WTC11 (cell line): ENCODE data around the gene CCDC112. TPM values are rescaled to one million over a fixed set of nuclear protein-coding genes. Genes with fewer than 3 reads are reported as not detected.

ENCODE experiments used
- ATAC-seq: fragments of 200-7000 bp; cut with Tn5 transposase; 2 replicates; pipeline ENCODE4 v1.10.0; 2021; ENCODE audit warnings: mild to moderate bottlenecking, moderate library complexity
- CTCF ChIA-PET: fragments of 300-600 bp; sonication (Branson Sonifier 250); formaldehyde crosslinking; loops from one replicate; lab custom pipeline; 2021; ENCODE audit warnings: antibody characterized with exemption; lab: Charles Lee
- POLR2A ChIA-PET: fragments of 350-600 bp; sonication (Branson Sonifier 250); formaldehyde crosslinking; loops from one replicate; lab custom pipeline; 2021; ENCODE audit warnings: antibody characterized with exemption; lab: Charles Lee
- DNase-seq: peaks from one replicate; pipeline ENCODE4 v3.0.0; 2021; ENCODE audit warnings: low spot score
- H3K27ac Mint-ChIP-seq: 2 replicates; pipeline ENCODE4 v1.8.0; 2021; ENCODE audit warnings: mixed read lengths
- H3K27me3 Mint-ChIP-seq: 2 replicates; pipeline ENCODE4 v1.8.0; 2021; ENCODE audit warnings: low read depth, mild to moderate bottlenecking, moderate library complexity, mixed read lengths
- H3K36me3 Mint-ChIP-seq: 2 replicates; pipeline ENCODE4 v1.8.0; 2021; ENCODE audit warnings: mixed read lengths
- H3K4me1 Mint-ChIP-seq: 2 replicates; pipeline ENCODE4 v1.8.0; 2022; ENCODE audit warnings: mixed read lengths
- H3K4me3 Mint-ChIP-seq: 2 replicates; pipeline ENCODE4 v1.8.0; 2021; ENCODE audit warnings: mild to moderate bottlenecking, moderate library complexity, mixed read lengths
- H3K9me3 Mint-ChIP-seq: 2 replicates; pipeline ENCODE4 v1.8.0; 2021; ENCODE audit warnings: mixed read lengths
- ETV6 ChIP-seq: sonication (generic); formaldehyde crosslinking; IDR thresholded peaks from 2 replicates; pipeline ENCODE4 v1.8.1; 2022; ENCODE audit warnings: mild to moderate bottlenecking, missing genetic modification reagents
- FOXJ3 ChIP-seq: sonication (generic); formaldehyde crosslinking; IDR thresholded peaks from 2 replicates; pipeline ENCODE4 v1.9.0; 2021; ENCODE audit warnings: missing genetic modification reagents, mild to moderate bottlenecking, borderline replicate concordance
- HMGA2 ChIP-seq: fragments of 250-450 bp; sonication (Bioruptor Pico); IDR thresholded peaks from 2 replicates; pipeline ENCODE4 v1.4.0; 2021; ENCODE audit warnings: mild to moderate bottlenecking, moderate library complexity
- JAZF1 ChIP-seq: fragments of 250-450 bp; sonication (Bioruptor Pico); IDR thresholded peaks from 2 replicates; pipeline ENCODE4 v1.9.0; 2021; ENCODE audit warnings: moderate library complexity, mild to moderate bottlenecking, inconsistent platforms
- JUN ChIP-seq: sonication (generic); formaldehyde crosslinking; IDR thresholded peaks from 2 replicates; pipeline ENCODE4 v1.8.0; 2023; ENCODE audit warnings: mild to moderate bottlenecking, missing genetic modification reagents
- OVOL2 ChIP-seq: fragments of 250-450 bp; sonication (Bioruptor Pico); IDR thresholded peaks from 2 replicates; pipeline ENCODE4 v1.9.0; 2021; ENCODE audit warnings: mild to moderate bottlenecking, borderline replicate concordance
- SMAD4 ChIP-seq: sonication (generic); formaldehyde crosslinking; IDR thresholded peaks from 2 replicates; pipeline ENCODE4 v1.8.0; 2022; ENCODE audit warnings: mild to moderate bottlenecking, missing genetic modification reagents
- TCF7 ChIP-seq: sonication (generic); formaldehyde crosslinking; IDR thresholded peaks from 2 replicates; pipeline ENCODE4 v1.8.0; 2022; ENCODE audit warnings: mild to moderate bottlenecking, low read depth, missing genetic modification reagents, moderate library complexity
- ZNF121 ChIP-seq: sonication (generic); formaldehyde crosslinking; IDR thresholded peaks from 2 replicates; pipeline ENCODE4 v1.8.0; 2023; ENCODE audit warnings: missing genetic modification reagents
- ZNF671 ChIP-seq: fragments of 250-450 bp; sonication (Bioruptor Pico); IDR thresholded peaks from 2 replicates; pipeline ENCODE4 v1.8.0; 2021; ENCODE audit warnings: mild to moderate bottlenecking
- total RNA-seq: library from RNA; stranded (reverse); gene quantifications from 3 replicates; pipeline ENCODE4 v1.2.3, GENCODE V29; 2021
- TF ChIP-seq, protein P1 (sequence below): fragments of 250-450 bp; sonication (Bioruptor Pico); IDR thresholded peaks from 2 replicates; pipeline ENCODE4 v1.9.0; 2021; ENCODE audit warnings: mild to moderate bottlenecking
- TF ChIP-seq, protein P2 (sequence below): sonication (generic); formaldehyde crosslinking; conservative IDR thresholded peaks from 2 replicates; pipeline ENCODE4 v1.8.1; 2023; ENCODE audit warnings: mild to moderate bottlenecking, low read depth, missing genetic modification reagents, moderate library complexity
- TF ChIP-seq, protein P3 (sequence below): sonication (generic); formaldehyde crosslinking; IDR thresholded peaks from 2 replicates; pipeline ENCODE4 v1.8.0; 2023; ENCODE audit warnings: missing genetic modification reagents, mild to moderate bottlenecking, borderline replicate concordance
- TF ChIP-seq, protein P4 (sequence below): sonication (generic); formaldehyde crosslinking; IDR thresholded peaks from 2 replicates; pipeline ENCODE4 v1.8.0; 2022; ENCODE audit warnings: missing genetic modification reagents
- TF ChIP-seq, protein P5 (sequence below): sonication (generic); formaldehyde crosslinking; IDR thresholded peaks from 2 replicates; pipeline ENCODE4 v1.8.1; 2023; ENCODE audit warnings: mild to moderate bottlenecking, missing genetic modification reagents, moderate library complexity

The CCDC112 gene
- total RNA-seq, 1 experiment from 2014 or later: 12.2 TPM

DNA sequence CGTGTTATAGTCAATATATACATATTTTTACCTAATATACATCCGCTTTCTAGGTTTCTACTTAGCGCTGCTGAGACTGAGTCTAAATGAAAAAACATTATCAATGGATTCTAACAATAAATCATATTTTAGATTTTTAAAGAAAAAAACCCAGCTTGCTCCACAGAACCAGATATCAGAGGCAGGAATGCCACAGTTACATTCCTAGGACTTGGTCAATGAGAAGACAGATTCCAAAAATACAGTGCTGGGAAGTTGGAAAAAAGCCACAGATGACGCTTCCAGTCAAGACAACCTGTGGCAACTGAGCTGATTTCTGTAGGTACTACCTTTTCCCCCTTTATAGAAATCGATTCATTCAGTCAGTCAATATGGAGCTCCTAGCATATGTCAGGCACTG is 577 bp upstream of the CCDC112 start:
- TF ChIP-seq OVOL2 (CRISPR knock-in tag) (no peak), JUN (no peak), ZNF671 (CRISPR knock-in tag) (no peak), JAZF1 (CRISPR knock-in tag) (no peak), SMAD4 (CRISPR knock-in tag) (no peak), FOXJ3 (no peak), HMGA2 (CRISPR knock-in tag) (no peak), ETV6 (CRISPR knock-in tag) (no peak), TCF7 (CRISPR knock-in tag) (no peak), ZNF121 (CRISPR knock-in tag) (no peak)
- TF ChIP-seq, protein P1, sequence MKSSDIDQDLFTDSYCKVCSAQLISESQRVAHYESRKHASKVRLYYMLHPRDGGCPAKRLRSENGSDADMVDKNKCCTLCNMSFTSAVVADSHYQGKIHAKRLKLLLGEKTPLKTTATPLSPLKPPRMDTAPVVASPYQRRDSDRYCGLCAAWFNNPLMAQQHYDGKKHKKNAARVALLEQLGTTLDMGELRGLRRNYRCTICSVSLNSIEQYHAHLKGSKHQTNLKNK (CRISPR knock-in tag): no peak
- TF ChIP-seq, protein P2, sequence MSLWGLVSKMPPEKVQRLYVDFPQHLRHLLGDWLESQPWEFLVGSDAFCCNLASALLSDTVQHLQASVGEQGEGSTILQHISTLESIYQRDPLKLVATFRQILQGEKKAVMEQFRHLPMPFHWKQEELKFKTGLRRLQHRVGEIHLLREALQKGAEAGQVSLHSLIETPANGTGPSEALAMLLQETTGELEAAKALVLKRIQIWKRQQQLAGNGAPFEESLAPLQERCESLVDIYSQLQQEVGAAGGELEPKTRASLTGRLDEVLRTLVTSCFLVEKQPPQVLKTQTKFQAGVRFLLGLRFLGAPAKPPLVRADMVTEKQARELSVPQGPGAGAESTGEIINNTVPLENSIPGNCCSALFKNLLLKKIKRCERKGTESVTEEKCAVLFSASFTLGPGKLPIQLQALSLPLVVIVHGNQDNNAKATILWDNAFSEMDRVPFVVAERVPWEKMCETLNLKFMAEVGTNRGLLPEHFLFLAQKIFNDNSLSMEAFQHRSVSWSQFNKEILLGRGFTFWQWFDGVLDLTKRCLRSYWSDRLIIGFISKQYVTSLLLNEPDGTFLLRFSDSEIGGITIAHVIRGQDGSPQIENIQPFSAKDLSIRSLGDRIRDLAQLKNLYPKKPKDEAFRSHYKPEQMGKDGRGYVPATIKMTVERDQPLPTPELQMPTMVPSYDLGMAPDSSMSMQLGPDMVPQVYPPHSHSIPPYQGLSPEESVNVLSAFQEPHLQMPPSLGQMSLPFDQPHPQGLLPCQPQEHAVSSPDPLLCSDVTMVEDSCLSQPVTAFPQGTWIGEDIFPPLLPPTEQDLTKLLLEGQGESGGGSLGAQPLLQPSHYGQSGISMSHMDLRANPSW (CRISPR knock-in tag): no peak
- TF ChIP-seq, protein P3, sequence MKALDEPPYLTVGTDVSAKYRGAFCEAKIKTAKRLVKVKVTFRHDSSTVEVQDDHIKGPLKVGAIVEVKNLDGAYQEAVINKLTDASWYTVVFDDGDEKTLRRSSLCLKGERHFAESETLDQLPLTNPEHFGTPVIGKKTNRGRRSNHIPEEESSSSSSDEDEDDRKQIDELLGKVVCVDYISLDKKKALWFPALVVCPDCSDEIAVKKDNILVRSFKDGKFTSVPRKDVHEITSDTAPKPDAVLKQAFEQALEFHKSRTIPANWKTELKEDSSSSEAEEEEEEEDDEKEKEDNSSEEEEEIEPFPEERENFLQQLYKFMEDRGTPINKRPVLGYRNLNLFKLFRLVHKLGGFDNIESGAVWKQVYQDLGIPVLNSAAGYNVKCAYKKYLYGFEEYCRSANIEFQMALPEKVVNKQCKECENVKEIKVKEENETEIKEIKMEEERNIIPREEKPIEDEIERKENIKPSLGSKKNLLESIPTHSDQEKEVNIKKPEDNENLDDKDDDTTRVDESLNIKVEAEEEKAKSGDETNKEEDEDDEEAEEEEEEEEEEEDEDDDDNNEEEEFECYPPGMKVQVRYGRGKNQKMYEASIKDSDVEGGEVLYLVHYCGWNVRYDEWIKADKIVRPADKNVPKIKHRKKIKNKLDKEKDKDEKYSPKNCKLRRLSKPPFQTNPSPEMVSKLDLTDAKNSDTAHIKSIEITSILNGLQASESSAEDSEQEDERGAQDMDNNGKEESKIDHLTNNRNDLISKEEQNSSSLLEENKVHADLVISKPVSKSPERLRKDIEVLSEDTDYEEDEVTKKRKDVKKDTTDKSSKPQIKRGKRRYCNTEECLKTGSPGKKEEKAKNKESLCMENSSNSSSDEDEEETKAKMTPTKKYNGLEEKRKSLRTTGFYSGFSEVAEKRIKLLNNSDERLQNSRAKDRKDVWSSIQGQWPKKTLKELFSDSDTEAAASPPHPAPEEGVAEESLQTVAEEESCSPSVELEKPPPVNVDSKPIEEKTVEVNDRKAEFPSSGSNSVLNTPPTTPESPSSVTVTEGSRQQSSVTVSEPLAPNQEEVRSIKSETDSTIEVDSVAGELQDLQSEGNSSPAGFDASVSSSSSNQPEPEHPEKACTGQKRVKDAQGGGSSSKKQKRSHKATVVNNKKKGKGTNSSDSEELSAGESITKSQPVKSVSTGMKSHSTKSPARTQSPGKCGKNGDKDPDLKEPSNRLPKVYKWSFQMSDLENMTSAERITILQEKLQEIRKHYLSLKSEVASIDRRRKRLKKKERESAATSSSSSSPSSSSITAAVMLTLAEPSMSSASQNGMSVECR (CRISPR knock-in tag): no peak
- TF ChIP-seq, protein P4, sequence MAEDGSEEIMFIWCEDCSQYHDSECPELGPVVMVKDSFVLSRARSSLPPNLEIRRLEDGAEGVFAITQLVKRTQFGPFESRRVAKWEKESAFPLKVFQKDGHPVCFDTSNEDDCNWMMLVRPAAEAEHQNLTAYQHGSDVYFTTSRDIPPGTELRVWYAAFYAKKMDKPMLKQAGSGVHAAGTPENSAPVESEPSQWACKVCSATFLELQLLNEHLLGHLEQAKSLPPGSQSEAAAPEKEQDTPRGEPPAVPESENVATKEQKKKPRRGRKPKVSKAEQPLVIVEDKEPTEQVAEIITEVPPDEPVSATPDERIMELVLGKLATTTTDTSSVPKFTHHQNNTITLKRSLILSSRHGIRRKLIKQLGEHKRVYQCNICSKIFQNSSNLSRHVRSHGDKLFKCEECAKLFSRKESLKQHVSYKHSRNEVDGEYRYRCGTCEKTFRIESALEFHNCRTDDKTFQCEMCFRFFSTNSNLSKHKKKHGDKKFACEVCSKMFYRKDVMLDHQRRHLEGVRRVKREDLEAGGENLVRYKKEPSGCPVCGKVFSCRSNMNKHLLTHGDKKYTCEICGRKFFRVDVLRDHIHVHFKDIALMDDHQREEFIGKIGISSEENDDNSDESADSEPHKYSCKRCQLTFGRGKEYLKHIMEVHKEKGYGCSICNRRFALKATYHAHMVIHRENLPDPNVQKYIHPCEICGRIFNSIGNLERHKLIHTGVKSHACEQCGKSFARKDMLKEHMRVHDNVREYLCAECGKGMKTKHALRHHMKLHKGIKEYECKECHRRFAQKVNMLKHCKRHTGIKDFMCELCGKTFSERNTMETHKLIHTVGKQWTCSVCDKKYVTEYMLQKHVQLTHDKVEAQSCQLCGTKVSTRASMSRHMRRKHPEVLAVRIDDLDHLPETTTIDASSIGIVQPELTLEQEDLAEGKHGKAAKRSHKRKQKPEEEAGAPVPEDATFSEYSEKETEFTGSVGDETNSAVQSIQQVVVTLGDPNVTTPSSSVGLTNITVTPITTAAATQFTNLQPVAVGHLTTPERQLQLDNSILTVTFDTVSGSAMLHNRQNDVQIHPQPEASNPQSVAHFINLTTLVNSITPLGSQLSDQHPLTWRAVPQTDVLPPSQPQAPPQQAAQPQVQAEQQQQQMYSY (CRISPR knock-in tag): no peak
- TF ChIP-seq, protein P5, sequence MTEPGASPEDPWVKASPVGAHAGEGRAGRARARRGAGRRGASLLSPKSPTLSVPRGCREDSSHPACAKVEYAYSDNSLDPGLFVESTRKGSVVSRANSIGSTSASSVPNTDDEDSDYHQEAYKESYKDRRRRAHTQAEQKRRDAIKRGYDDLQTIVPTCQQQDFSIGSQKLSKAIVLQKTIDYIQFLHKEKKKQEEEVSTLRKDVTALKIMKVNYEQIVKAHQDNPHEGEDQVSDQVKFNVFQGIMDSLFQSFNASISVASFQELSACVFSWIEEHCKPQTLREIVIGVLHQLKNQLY (CRISPR knock-in tag): no peak
- DNase-seq: no peak

More for the DNA sequence above, 577 bp upstream of the CCDC112 start:
- ATAC-seq: no peak
- H3K27me3 Mint-ChIP-seq: peaks cover 5% of the 10 kb centered on the region
- peaks cover 8% of the 10 kb centered on the region for H3K36me3 Mint-ChIP-seq
- H3K9me3 Mint-ChIP-seq: peaks cover 11% of the 10 kb centered on the region
- no peak overlapping the region for H3K4me3 Mint-ChIP-seq
- POLR2A ChIA-PET: interaction anchor here (0.6 to 3.1 kb wide), 4 partner anchors 73 to 328 kb away, joined by 3 to 17 read pairs (median 3); partner anchors contain the start of gene FEM1C
- H3K27ac Mint-ChIP-seq: no peak overlapping the region
- peaks cover 16% of the 10 kb centered on the region for H3K4me1 Mint-ChIP-seq
- CTCF ChIA-PET: interaction anchor here (1.3 kb wide), 1 partner anchor 199 kb away, joined by 5 read pairs; no protein-coding TSS in a partner anchor
